Suprapubic skin (tissue), 3 donors: ENCODE measurements around the gene NMUR2.

ENCODE experiments used
- CTCF ChIP-seq, 2 donors: fragments of 200-600 bp in 1 of 2; fragments of 450-650 bp in 1 of 2; sonication (generic) in 1 of 2; IDR thresholded peaks; one replicate each; pipeline ENCODE4 v1.5.1; 2016 to 2019; ENCODE audit warnings: antibody characterized with exemption in 2 of 2, mild to moderate bottlenecking in 1 of 2, moderate library complexity in 1 of 2
- POLR2AphosphoS5 ChIP-seq, 3 donors: sonication (generic); formaldehyde crosslinking; IDR thresholded peaks; one replicate each; pipeline ENCODE4 v1.6.1; 2017; ENCODE audit warnings: antibody characterized with exemption in 3 of 3

DNA sequence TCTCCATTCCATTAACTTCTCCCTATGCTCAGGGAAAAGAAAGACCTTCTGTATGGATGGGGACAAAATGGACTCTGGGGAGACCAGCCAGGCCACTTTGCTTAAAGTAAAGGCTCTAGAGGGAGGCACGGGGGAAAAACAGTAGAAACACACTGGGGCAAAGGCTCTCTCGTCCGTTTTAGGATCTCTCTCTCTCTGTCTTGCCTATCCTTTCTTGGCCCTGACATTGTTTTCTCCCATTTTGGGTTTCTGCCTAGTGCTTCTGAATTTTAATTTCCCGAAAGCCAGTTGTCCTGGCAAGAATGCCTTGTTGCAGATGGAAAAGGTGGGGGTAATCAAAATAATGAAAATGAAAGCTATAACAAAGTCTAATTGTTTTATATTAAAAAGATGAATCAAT is 28.2 kb downstream of the NMUR2 start:
- TF ChIP-seq CTCF (IDR thresholded peaks at IDR 0.05) (no peak), POLR2AphosphoS5 (IDR thresholded peaks at IDR 0.05) (no peak)
